Suppressor macrophage treated with lipopolysaccharide for 4 hours (primary cell): ENCODE results near the gene SLC22A23.

Experiments
- DNase-seq: peaks from one replicate; pipeline ENCODE4 v3.0.0-alpha.2; 2020

The SLC22A23 gene

GRCh38 chr6:3280866-3281465 lies 175.9 kb downstream of the SLC22A23 start:
- no peak for DNase-seq

GRCh38 chr6:3280091-3280490 lies 176.8 kb downstream of the SLC22A23 start:
- DNase-seq: no peak

DNA sequence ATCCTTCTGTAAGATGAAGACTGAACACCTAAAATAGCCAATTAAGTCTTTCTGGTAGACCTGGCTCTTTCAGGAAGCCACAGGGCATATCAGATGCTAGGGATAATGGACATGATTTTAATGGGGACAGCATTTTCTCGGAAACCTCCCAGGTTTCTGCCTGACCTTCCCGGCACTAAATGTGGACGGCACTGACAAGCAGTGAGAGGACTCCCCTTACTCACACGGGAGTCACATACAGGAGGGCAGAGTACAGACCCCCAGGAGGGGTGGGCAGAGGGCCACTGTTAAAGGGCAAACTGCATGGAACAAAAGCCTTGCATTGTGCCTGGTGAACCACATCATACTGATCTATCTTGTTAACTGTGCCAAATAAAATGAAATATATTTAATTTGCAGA lies 178.2 kb downstream of the SLC22A23 start:
- no peak for DNase-seq

DNA sequence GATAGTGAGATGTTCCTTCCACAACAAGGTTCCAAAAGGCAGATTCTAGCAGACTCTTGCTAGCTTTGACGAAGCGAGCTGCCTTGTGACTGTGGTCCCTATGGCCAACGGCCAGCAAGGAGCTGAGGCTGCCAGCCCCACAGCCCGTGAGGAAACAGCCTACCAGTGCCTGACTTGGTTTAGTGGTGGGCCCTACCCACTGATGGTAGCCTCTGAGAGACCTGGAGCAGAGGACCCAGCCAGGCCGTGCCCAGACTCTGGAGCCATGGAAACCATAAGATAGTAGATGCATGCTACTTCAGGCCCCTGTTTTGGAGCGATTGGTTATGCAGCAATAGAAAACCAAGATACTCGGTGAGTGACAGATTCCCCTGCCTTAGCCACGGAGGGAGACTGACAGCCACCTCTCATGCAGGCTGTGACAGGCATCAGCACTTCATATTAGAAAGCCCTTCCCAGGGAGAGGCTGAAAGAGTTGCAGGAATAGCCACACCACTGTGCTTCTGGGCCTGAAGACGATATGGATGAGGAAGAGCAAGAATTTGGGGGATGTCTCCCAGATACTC lies 178.9 kb downstream of the SLC22A23 start:
- DNase-seq: no peak

GRCh38 chr6:3277251-3277650 lies 179.6 kb downstream of the SLC22A23 start:
- no peak for DNase-seq

DNA sequence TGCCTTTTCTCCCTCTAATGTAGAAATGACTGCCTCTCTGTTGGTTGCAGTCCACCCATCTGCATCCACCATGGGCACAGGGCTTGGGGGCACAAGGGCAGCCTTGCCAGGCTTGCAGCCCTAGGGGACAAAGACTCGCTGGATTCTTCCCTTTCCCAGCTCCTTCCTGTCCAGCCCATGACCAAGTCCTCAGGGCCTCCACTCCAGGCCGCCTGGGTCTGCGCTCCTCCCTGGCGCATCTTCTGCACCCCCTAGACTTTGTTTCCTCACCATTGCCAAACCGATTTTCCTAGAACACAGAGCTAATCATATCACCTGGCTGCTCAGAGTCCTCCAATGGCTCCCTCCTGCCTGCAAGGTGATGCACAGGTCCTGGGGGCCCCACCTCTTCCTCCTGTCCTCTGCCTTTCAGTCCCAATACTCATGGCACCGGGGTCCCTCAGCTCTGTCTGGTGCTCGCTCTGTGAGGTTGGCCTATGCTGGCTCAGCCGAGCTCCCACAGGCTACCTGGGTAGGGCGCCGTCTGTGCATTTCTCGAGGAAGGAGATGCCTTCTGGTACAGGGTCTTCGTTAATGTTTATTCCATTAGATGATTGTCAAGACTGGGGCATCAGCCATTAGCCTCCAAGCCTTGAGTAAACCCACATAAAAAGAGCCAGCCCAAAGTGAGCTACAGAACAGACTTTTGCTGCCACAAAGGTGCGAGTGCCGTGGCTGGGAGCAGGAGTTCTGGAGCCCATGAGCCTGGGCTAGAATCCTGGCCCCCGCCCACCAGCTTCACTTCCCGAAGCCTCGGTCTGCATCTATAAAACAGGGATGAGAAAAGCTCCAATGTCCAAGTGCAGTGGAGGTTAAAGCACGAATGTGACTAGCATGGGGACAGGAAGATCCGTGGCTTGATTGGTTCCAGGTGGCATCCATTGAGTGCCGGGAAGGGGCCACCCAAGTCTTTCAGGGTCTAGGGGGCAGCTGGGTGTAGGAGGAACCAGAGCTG lies 180.4 kb downstream of the SLC22A23 start:
- no peak for DNase-seq

DNA sequence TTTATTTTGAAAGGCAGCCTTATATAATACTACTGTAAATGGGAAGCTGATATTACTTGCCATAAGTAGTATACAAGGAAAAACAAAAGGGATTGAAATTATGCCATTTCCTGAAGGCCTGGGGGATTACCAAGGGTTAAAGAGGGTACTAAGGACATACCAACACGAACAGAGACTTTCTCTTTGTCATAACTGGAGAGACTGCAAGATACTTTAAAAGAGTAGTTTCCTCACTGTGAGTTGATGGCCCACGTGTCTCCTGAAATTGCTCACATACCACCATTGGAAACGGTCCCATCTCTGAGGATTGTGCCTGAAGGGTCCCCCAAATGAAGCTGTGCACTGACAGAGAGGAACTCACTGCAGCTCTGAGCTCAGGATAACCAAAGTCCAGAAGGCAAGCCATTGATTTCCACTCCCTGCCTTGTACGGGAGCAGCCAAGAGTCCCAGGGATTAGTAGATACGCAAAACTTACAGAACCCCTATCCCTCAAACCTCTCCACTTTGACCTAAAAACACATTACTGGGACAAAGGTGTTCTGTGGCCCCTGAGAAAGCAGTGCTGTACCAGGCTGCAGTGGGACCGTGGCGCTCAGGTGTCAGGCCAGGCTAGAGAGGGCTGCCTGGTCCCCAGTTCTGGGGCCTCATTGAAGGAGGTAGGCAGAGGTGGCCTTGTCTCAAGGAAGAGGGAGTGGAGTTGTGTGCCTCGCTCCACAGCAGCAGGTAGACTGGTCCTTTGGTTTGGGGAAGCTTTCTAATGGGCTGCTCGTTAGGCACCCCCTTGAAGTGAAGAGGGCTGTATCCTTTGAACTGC lies 182.9 kb downstream of the SLC22A23 start:
- DNase-seq: no peak

DNA sequence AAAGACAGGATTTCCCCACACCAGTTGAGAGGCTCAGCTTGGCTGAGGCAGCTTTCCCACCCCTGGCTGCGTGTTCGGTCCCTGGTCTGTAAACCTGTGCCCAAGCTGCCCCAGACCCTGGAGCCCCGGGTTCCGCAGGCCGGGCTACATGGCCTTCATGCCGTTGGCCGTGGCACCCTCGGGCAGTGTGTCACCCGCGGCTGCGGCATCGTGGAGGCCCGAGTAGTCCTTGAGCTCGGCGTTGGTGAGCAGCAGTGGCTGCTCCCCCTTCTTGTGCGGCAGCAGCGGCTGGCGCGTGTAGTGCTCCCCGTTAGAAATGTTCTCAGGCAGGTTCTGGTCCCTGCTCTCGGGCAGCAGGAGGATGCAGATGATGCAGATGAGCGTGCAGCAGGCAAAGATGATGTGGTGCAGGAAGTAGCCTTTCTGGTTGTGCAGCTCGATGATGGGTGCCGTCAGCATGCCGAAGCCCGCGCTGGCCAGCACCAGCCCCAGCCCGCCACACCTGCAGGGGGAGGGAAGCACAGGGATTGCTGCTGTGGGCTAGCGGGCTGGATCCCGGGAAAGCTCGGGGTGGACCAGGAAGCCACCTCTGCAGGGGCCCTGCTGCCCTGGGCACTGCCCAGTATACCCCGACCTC lies 183.8 kb downstream of the SLC22A23 start:
- DNase-seq: no peak

GRCh38 chr6:3271756-3272155 lies 185.1 kb downstream of the SLC22A23 start:
- DNase-seq: no peak

DNA sequence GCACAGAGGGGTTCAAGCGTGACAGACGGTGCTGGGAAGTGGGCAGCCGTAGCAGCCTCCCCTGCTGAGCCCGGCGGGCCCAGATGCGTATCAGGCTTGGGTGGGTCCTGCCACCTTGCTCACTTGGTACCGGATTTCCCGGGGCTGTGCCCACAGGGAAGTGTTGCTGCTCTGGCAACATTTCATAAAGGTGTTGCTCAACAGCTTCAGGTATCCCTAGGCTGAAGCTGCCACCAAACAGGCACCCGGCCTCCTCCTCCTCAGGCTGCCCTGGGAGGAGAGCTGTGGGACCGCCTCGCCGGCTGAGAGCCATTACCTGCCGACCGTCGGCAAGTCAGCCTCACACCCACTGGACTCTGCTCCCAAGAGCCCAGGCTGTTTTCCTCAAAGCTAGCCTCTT lies 186.6 kb downstream of the SLC22A23 start:
- DNase-seq: no peak

- DNase-seq: no peak
These were observed 187.4 kb downstream of the SLC22A23 start for GRCh38 chr6:3269281-3269975.

GRCh38 chr6:3268680-3269079 lies 188.2 kb downstream of the SLC22A23 start:
- DNase-seq: no peak

DNA sequence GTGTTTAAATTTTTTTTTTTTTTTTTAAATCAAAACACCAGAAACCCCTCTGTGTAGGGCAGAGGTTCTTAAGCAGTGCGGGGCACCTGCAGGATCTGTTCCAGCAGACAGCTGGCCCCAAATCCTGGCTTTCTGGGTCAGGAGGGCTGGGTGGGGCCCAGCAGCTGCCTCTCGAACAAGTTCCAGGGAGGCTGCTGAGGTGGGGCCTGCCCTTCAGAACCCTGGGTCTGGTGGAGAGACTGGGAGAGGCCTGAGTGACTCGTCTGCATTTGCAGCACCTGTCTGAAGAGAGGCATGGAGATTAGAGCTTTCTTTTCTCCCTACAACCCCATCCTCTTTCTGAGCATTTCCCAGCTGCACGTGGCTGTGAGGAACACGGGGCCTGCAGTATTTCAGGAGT lies 189.7 kb downstream of the SLC22A23 start:
- DNase-seq: no peak

- DNase-seq: no peak
These were observed 190.7 kb downstream of the SLC22A23 start for GRCh38 chr6:3266170-3266569.

GRCh38 chr6:3265671-3266070 lies 191.2 kb downstream of the SLC22A23 start:
- no peak for DNase-seq

DNA sequence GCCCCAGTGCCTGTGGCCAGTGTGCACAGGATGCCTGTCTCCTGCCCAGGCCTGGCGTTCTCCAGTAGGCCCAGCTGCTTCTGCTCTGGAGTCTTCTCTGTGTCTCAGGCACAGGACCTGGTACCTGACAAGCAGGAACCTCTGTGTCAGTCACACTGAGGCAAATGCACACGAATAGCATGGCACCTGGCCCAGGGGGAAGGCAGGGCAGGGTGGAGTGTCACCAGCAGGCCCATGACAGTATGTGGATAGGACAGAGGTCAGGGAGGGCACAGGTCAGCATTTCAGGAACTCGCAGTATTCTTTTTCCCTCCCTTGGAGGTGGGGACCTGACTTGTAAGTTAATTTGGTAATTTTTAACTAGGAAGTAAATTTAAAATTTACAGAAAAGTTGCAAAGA lies 192.5 kb downstream of the SLC22A23 start:
- no peak for DNase-seq

- DNase-seq: no peak
These were observed 193.8 kb downstream of the SLC22A23 start for GRCh38 chr6:3263096-3263495.

- DNase-seq: no peak
These were observed 194.9 kb downstream of the SLC22A23 start for GRCh38 chr6:3261921-3262320.

GRCh38 chr6:3261518-3261820 lies 195.4 kb downstream of the SLC22A23 start:
- no peak for DNase-seq

DNA sequence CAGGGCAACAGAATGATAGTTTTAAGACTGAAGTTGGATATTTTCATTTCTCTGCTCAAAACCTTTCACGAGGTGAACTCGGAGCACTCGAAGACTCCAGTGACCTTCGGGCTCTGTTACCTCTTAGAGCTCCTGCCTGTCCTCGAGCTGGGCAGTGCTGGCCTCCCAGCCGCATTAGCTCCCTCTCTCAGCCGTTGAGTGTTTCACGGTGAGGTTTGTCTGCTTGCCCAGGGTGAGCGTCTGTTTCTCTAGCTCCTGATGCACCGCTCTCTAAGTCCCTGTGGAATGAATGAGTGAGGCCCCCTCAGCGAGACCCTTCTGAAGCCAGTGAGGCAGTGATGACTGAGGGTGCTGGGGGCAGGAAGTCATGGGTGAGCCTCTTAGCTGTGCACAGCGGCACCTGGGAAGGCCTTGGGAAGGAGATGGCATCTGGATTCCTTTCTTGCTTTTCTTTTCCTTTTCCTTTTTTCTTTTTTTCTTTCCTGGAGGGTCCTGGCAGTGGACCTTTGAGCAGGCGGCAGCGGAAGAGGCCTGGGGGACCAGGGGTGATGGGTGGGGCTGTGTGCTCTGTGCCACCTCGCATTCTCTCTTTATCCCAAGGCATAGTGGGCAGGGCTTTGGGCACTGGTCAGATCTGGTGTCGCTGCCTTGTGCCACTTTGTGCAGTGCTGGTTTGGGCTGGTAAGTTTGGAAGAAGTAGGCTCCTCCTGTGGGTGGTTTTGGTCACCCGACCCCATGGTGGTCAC lies 195.9 kb downstream of the SLC22A23 start:
- DNase-seq: no peak

GRCh38 chr6:3260296-3260695 lies 196.6 kb downstream of the SLC22A23 start:
- no peak for DNase-seq
